Astrocyte (in vitro differentiated cells and primary cell): ENCODE results near the gene ITGBL1.

ENCODE experiments used
- CTCF ChIP-seq: IDR thresholded peaks from 2 replicates; pipeline ENCODE4 v1.5.1; 2011; ENCODE audit warnings: low read depth, mild to moderate bottlenecking, inconsistent platforms, low read length, moderate library complexity; ENCODE audit not compliant: insufficient read depth
- EZH2 ChIP-seq: IDR thresholded peaks from 2 replicates; pipeline ENCODE4 v1.6.1; 2012; ENCODE audit warnings: mild to moderate bottlenecking, low read length, inconsistent platforms; ENCODE audit not compliant: insufficient read depth

DNA sequence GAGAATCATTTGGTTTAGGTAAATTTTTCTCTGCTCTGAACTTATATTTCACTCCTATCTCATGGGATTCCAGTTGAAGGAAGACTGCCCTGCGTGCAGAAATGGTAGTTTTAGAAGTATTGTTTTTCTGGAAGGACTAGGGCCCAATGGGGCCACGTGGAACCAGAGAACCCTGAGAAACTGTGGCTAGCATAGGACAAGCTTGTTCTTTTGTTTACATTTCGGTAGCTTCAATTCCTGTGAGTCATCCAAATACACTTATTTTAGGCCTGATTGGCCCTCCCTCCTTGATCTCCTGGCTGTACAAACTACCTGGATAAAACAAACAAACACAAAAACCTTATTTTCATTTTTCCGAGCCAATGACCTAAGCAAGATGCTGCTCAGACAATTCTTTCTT, 124.0 kb downstream of the ITGBL1 start:
- no peak for TF ChIP-seq CTCF
- no peak for TF ChIP-seq EZH2
